ENCODE measurements around the gene RASSF5.

DNA sequence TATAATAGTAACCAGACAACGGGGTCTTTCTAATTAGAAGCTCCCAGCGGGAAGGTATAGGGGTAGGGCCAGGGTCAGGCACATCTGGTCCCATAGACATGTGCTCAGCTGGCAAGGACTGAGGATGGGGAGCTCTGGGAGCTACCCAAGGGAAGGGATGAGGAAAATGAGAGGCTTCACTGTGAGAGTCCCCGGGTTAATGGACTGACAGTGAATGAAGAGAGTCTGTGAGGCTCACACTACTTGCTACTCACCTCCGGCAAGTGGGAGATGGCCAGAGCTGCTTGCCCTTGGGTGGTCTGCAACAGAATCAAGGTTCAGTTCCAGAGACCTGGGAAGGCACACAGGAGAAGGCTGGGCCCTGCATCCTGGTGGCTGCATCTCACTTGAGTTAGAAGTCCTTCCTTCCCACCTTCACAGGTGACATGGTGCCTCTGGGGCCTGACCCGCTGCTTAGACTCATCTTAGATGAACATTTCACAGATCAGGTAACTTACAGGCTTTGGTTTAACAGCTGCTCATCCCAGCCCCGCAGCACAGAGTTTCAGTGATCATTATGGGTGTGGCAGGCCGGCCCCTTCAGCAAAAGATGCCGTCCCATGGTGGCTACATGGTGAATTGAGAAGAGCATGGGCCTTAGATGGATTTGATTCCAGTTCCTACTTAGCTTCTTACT, 73.2 kb downstream of the RASSF5 start:
- TF ChIP-seq, protein P1, sequence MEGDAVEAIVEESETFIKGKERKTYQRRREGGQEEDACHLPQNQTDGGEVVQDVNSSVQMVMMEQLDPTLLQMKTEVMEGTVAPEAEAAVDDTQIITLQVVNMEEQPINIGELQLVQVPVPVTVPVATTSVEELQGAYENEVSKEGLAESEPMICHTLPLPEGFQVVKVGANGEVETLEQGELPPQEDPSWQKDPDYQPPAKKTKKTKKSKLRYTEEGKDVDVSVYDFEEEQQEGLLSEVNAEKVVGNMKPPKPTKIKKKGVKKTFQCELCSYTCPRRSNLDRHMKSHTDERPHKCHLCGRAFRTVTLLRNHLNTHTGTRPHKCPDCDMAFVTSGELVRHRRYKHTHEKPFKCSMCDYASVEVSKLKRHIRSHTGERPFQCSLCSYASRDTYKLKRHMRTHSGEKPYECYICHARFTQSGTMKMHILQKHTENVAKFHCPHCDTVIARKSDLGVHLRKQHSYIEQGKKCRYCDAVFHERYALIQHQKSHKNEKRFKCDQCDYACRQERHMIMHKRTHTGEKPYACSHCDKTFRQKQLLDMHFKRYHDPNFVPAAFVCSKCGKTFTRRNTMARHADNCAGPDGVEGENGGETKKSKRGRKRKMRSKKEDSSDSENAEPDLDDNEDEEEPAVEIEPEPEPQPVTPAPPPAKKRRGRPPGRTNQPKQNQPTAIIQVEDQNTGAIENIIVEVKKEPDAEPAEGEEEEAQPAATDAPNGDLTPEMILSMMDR (IDR thresholded peaks at IDR 0.05) = no peak
- TF ChIP-seq POLR2A (IDR thresholded peaks at IDR 0.05) (no peak), POLR2AphosphoS5 (IDR thresholded peaks at IDR 0.05; ENCODE audit: insufficient read depth in 1 of 2, low read depth in 1 of 2) (no peak)
